ENCODE results near the gene ZMIZ1.

The ZMIZ1 gene

GRCh38 chr10:79254333-79255006 lies 185.7 kb downstream of the ZMIZ1 start:
- DNase-seq, result no peak

GRCh38 chr10:79255007-79255507 lies 186.3 kb downstream of the ZMIZ1 start:
- DNase-seq, result no peak

- no peak for DNase-seq
Measured at GRCh38 chr10:79256264-79256806, 187.6 kb downstream of the ZMIZ1 start.

DNA sequence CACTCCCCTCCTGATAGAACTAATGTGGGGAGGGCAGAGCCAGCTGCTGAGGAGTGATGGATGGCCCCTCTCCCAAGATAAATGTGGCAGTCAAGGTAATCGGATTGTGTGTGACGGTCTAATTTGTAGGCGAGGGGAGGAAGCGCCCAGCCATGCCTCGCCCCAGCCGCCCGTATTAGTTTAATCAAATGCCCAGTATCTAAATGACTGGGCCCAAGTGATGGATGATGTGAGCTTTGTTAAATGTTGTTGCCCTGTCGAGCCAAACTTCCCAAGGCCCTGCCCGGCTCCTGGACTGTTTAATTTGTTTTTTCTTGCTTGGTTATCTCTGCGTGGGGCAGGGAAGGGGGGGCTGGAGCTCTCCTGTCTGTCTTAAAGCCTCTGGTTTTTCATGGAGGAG lies 190.1 kb downstream of the ZMIZ1 start:
- DNase-seq, result no peak

DNA sequence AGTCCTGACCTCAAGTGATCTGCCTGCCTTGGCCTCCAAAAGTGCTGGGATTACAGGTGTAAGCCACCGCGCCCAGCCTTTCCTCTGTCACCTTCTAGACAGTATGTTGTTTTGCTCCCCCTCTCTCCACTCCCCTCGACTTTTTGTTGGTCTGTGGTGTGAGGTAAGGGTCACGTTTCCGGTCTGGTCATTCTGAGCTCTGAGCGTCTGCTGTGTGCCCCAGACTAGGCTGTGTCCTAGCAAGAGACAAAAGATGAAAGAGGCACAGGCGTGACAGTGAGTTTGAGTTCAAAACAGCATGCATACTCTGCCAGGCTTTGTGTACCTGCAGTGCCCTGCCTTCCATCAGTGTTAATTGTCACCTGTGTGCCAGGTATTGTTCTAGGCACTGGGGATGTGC lies 191.1 kb downstream of the ZMIZ1 start:
- no peak for DNase-seq

GRCh38 chr10:79260811-79261740 lies 192.3 kb downstream of the ZMIZ1 start:
- DNase-seq, result no peak

DNA sequence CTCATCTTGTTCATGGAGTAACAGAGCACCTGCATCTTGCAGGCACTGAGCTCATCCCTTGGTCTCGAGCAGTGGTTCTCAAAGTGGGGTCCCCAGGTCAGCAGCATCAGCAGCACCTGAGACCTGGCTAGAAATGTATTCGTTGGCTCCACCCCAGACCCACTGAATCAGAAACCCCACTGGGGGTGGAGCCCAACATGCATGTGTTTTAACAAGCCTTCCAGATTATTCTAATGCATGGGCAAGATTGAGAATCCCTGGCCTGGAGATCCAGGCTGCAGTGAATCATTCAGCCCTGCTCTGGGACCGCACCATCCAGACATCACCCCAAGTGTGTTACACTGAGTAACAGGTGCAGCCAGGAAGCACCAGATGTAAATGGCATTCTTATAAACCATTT lies 193.4 kb downstream of the ZMIZ1 start:
- no peak for DNase-seq

GRCh38 chr10:79262959-79263746 lies 194.4 kb downstream of the ZMIZ1 start:
- no peak for DNase-seq

GRCh38 chr10:79263939-79264338 lies 195.2 kb downstream of the ZMIZ1 start:
- DNase-seq, result no peak

GRCh38 chr10:79264942-79265341 lies 196.2 kb downstream of the ZMIZ1 start:
- DNase-seq, result no peak

DNA sequence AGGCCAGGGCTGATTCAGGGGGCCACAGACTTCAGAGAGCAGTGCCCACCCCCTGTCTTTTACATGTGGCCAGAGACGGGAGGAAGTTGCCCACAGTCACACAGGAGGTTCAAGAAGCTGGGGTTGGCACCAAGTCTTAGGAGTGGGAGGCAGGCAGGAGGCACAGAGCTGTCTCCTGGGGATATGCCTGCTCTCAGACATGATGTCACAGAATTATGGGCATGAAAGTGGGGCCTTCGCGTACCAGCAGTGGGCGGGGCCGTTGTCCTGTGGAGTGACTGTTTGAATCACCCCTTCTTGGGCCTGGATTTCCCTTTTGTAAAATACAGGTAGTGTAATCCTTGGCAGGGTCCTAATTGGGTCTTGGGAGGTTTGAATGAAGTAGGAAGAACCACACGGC lies 197.3 kb downstream of the ZMIZ1 start:
- no peak for DNase-seq

DNA sequence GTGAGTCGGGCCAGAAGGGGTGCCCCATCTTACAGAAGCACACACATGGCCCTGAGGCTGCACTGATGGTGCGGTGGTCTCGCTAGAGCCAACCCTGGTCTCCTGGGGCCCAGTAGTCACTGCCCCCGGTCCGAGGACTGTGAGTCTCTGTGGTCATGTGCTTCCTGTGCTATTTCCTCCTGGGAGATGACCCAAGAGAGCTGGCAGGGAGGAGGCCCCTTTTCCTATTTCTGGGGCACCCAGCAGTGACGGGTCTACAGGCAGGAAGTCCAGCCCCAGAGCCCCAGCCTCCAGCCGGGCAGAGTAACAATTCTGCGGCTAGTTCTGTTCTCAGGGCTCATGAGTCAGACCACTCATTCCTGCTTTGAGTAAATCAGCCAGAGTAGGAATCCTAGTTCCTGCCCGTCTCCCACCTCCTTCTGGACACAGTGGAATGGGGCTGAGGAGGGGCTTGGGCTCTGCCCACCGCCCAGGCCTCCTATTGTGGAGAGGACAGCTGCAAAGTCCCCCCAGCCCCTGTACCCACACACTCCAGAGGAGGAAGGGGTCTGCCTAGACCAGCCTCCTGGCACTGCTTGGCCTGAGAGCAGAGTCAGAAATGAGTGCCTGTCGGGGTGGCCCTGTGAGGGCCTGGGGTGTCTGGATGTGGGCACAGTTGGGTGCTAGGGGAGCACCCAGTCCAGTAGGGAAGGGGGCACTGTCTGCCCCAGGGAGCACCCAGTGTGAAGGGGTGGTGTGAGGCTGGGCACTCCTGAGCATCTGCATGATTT lies 198.0 kb downstream of the ZMIZ1 start:
- no peak for DNase-seq

GRCh38 chr10:79267499-79267898 lies 198.7 kb downstream of the ZMIZ1 start:
- DNase-seq, result no peak

DNA sequence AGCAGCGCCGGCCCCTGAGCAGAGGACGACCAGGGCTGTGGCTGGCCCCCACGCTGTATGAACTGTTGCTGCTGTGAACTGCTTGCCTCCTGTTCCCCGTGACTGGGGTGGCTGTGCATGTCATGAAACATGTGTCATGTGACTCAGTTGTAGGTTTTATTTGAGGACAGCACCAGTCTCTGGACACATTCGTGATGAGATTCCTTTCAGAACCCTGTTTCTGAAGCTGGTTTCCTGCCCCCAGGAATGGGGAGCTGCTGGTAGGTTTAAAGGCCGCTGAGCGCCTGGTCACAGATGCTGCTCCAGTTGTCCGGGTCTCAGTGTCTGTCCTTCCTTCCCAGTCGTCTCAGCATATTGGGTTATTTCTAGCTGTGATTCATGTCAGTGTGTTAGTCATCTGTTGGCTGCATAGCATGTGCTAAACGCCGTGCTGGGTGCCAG lies 199.4 kb downstream of the ZMIZ1 start:
- DNase-seq, result no peak

GRCh38 chr10:79268742-79269141 lies 200.0 kb downstream of the ZMIZ1 start:
- no peak for DNase-seq

- DNase-seq, result no peak
Measured at GRCh38 chr10:79269443-79269842, 200.7 kb downstream of the ZMIZ1 start.

DNA sequence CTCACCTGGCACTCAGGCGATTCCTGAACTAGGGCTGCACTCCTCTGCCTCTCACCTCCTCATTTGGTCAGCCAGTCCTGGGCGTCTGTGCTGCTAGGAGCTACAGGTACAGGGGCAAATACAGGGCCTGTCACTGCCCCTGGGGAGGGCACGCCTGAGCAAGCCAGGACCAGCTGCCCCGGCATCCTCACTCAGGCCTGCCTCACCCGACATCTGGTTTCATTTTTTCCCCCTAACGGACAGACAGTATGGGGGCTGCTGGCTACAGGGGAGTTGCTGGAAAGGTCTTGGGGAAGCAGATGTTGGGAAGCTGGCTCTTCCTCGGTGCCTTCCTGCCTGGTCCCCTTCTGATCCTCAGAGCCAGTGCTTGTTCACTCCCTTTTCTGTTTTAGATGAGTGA lies 201.2 kb downstream of the ZMIZ1 start:
- DNase-seq, result no peak

GRCh38 chr10:79270466-79271246 lies 201.9 kb downstream of the ZMIZ1 start:
- DNase-seq, result no peak

DNA sequence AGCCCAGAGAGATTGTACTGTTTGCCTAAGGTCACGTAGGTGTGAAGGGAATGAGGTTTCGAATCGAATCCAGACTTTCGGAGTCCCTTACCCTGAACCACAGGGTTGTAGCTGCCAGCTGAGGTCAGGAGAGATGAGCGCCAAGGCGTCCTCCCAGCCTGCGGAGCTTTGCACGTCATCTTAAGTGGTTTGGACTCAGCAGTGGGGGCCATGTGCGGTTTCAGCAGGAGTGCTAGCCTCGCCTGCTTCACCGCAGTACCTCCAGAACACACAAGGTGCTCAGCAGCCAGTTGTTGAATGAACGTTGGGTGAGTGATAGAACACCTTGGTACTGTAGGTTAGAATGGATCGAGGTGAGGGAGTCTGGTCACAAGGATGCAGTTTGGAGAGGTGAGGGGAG lies 203.6 kb downstream of the ZMIZ1 start:
- no peak for DNase-seq

DNA sequence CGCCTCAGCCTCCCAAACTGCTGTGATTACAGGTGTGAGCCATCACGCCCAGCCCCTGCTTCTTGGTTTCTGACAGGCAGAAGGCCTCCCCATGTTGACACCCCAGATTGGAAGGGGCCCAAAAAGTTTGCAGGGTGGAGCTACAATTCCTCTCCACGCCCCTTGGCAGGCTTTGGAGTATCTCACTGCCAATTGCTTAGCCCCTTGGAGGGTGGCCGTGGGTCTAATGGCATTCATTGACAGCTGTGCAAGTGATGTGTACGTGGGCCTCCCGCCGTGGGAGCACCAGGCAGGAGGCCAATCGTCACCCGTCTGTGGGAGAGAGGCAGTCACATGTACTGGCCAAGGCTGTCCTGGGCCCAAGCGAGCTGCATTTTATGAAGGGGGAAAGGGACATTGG lies 204.8 kb downstream of the ZMIZ1 start:
- no peak for DNase-seq
